ENCODE data around the gene CKS2. TPM values are rescaled to one million over a fixed set of nuclear protein-coding genes. Genes with fewer than 3 reads are reported as not detected.
"Not testable (repeated sequence)": the region's sequence is repeated elsewhere in the genome, so short reads cannot be mapped to it uniquely, and the experiment has no call there.

Gene CKS2
- polyA plus RNA-seq, 3 donors, result 68.8 to 115 (median 113) TPM

- no peak for DNase-seq (ENCODE audit: extremely low read depth in 1 of 11, low read depth in 9 of 11, low spot score in 4 of 11)
Observed at GRCh38 chr9:89339807-89340206, 28.8 kb downstream of the CKS2 start.

GRCh38 chr9:89340332-89340731 lies 29.3 kb downstream of the CKS2 start:
- DNase-seq (ENCODE audit: extremely low read depth in 1 of 11, low read depth in 9 of 11, low spot score in 4 of 11), result no peak

DNA sequence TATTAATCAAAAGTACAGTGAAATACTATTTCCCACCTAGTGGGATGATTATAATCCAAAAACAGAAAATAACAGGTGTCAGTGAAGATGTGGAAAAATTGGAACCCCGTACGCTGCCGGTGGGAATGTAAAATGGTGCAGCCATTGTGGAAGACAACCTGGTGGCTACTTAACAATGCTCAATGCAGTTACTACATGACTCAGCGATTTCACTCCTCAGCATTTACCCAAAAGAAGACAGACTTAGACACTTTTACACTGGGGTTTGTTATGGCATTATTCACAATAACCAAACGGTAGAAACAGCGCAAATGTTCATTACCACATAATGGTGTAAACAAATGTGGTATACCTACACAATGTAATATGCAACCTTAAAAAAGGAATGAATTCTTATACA lies 31.2 kb downstream of the CKS2 start:
- no peak for DNase-seq (ENCODE audit: extremely low read depth in 1 of 11, low read depth in 9 of 11, low spot score in 4 of 11)

- no peak for DNase-seq (ENCODE audit: extremely low read depth in 1 of 11, low read depth in 9 of 11, low spot score in 4 of 11)
Observed at GRCh38 chr9:89342948-89343347, 32.0 kb downstream of the CKS2 start.

DNA sequence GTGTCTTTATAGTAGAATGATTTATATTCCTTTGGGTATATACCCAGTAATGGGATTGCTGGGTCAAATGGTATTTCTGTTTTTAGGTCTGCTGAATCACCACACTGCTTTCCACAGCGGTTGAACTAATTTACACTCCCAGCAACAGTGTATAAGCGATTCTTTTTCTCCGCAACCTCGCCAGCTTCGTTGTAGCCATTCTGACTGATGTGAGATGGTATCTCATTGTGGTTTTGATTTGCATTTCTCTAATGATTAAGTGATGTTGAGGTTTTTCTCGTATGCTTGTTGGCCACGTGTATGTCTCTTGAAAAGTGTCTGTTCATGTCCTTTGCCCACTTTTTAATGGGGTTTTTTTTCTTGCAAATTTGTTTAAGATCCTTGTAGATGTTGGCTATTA lies 32.8 kb downstream of the CKS2 start:
- not testable (repeated sequence) for DNase-seq (ENCODE audit: extremely low read depth in 1 of 11, low read depth in 9 of 11, low spot score in 4 of 11)

- DNase-seq (ENCODE audit: extremely low read depth in 1 of 11, low read depth in 9 of 11, low spot score in 4 of 11), result no peak
Observed at GRCh38 chr9:89345476-89345875, 34.5 kb downstream of the CKS2 start.

- no peak for DNase-seq (ENCODE audit: extremely low read depth in 1 of 11, low read depth in 9 of 11, low spot score in 4 of 11)
Observed at GRCh38 chr9:89346696-89347095, 35.7 kb downstream of the CKS2 start.

DNA sequence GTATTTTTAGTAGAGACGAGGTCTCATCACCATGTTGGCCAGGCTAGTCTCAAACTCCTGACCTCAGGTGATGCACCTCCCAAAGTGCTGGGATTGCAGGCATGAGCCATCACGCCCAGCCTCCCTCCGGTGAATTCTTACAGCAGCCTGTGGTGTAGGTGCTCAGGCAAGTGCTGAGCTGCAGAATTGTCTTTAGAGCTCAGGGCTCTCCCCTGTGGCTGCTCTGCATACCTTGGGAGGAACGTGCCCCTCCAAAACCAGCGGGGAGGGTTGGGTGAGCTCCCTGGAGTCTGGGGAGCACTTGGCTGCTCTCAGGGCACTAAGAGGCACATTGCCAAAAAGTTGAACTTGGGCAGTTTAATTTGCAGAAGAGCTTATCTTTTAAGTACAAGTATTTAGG lies 36.7 kb downstream of the CKS2 start:
- no peak for DNase-seq (ENCODE audit: extremely low read depth in 1 of 11, low read depth in 9 of 11, low spot score in 4 of 11)

GRCh38 chr9:89349607-89350006 lies 38.6 kb downstream of the CKS2 start:
- DNase-seq (ENCODE audit: extremely low read depth in 1 of 11, low read depth in 9 of 11, low spot score in 4 of 11), result no peak

DNA sequence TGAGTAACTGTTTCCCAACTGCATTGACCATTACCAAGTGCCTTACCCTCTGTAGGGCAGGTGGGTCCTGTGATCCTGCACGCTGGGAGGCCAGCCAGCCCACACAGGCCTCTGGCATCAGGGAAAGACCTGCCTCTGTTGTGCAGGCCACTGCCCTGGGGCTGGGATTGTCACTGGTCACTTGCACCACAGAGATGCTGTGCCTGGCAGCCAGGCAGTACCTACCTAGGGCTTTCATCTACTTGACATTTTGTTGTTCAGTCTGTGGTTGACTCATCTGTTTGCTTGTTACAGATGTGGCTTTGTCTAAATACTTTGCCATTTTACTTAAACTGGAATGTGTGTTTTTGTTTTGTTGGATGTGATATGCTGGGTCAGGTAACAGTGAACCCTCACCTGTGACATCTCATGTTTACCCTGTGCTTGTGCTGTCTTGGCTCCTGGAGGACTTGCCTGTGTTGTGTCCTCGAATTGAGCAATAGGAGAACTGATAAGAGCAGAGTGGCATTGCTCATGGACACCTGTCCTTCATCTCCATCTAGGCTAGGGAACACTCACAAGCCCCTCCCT lies 40.1 kb downstream of the CKS2 start:
- DNase-seq (ENCODE audit: extremely low read depth in 1 of 11, low read depth in 9 of 11, low spot score in 4 of 11), result no peak

DNA sequence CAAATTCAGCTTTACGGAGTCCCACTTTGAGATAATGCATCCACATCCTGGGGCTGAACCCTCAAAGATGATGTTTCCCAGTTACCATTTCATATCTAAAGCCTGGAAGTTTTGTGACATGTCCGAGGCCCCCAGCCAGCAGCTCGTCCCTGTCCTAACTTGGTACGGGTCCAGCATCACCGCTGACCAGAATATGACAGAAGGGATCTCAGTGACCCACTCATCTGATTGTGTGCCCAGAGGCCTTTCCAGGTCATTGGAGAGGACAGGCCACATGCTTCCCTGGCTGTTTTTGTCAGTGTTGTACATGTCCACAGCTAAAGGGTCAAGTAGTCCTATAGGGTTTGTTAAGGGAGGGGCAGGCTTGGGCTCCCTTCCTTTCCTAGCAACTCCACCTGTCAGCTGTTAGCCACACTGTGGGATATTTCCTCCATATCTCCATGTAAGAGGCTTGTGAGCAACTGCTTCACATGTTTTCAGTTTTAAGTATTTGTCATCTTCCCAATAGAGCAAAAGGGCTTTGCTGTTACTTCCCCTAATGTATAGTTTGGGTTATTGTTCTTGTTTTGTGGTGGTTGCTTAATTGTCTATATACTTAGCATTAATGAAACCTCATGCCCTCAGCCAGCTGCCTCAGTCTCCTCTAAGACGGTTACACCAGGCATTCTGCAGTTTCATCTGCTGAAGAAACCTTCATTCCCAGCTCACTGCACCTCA lies 40.7 kb downstream of the CKS2 start:
- no peak for DNase-seq (ENCODE audit: extremely low read depth in 1 of 11, low read depth in 9 of 11, low spot score in 4 of 11)

- no peak for DNase-seq (ENCODE audit: extremely low read depth in 1 of 11, low read depth in 9 of 11, low spot score in 4 of 11)
Observed at GRCh38 chr9:89352451-89352850, 41.5 kb downstream of the CKS2 start.

DNA sequence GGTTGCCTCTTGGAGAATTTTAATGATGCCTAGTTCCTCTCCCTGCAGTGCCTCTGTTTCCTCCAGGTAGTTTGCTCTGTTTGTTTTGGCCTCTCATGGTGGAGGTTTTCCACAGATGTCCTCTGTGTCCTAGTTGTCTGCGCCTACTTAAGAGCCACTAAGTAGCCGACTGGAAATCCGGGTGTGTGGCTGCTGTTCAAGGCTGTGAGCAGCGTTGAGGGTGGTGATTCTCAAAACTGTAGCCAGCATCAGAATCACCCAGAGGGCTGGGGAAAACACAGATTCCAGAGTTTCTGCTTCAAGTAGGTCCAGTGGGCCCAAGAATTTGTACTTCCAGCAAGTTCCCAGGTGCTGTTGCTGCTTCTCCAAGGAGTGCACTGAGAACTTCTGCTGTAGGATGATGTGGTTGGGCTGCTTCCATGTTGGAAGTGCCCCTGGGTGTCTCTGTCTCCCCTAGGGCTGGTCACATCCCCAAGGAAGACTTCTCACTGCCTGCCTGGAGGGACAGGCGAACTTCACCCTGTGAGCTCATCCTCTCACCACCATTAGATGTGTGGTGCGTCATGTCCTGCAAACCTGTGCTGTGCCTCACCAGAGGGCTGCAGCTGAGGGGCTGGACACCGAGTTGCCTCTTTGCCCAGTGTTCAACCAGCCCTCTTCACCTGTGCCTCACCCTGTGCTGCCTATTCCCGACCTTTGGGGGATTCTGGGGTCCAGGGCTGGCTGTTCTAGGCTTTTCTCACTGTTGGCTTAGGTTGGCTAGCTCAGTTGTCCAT lies 42.1 kb downstream of the CKS2 start:
- no peak for DNase-seq (ENCODE audit: extremely low read depth in 1 of 11, low read depth in 9 of 11, low spot score in 4 of 11)

GRCh38 chr9:89353989-89354388 lies 43.0 kb downstream of the CKS2 start:
- DNase-seq (ENCODE audit: extremely low read depth in 1 of 11, low read depth in 9 of 11, low spot score in 4 of 11), result no peak

- DNase-seq (ENCODE audit: extremely low read depth in 1 of 11, low read depth in 9 of 11, low spot score in 4 of 11), result no peak
Observed at GRCh38 chr9:89354471-89354870, 43.5 kb downstream of the CKS2 start.

DNA sequence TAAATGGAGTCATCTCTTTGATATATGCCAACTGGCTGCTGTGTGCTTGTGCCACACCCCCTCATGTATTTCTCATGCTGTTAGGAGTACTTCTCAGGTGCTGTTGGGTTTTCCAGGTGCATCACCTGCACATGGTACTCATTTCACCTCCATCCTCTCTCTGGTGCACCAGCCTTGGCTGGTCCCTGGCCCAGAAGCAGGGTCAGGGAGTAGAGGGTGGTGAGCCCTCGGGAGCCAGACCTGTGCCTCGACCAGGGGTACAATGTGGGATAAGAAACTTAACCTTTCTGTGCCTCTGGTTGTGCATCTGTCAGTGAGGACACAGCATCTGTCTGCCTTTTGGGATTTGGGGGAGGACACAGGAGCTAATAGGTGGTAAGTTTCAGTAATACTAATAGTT lies 45.8 kb downstream of the CKS2 start:
- no peak for DNase-seq (ENCODE audit: extremely low read depth in 1 of 11, low read depth in 9 of 11, low spot score in 4 of 11)

GRCh38 chr9:89357331-89358197 lies 46.6 kb downstream of the CKS2 start:
- no peak for DNase-seq (ENCODE audit: extremely low read depth in 1 of 11, low read depth in 9 of 11, low spot score in 4 of 11)

- DNase-seq (ENCODE audit: extremely low read depth in 1 of 11, low read depth in 9 of 11, low spot score in 4 of 11), result no peak
Observed at GRCh38 chr9:89358376-89358916, 47.5 kb downstream of the CKS2 start.

- DNase-seq (ENCODE audit: extremely low read depth in 1 of 11, low read depth in 9 of 11, low spot score in 4 of 11), result no peak
Observed at GRCh38 chr9:89358985-89359384, 48.0 kb downstream of the CKS2 start.

All from renal cortex interstitium (tissue), 11 donors.